ENCODE measurements around the gene BAZ2B. TPM values are rescaled to one million over a fixed set of nuclear protein-coding genes. Genes with fewer than 3 reads are reported as not detected.
A peak's percentile ranks its signal among the peaks of the same experiment; 100 is the strongest.

The BAZ2B gene
- polyA plus RNA-seq, 3 donors from 2014 or later, result 4.6 to 32.2 (median 13.2) TPM

DNA sequence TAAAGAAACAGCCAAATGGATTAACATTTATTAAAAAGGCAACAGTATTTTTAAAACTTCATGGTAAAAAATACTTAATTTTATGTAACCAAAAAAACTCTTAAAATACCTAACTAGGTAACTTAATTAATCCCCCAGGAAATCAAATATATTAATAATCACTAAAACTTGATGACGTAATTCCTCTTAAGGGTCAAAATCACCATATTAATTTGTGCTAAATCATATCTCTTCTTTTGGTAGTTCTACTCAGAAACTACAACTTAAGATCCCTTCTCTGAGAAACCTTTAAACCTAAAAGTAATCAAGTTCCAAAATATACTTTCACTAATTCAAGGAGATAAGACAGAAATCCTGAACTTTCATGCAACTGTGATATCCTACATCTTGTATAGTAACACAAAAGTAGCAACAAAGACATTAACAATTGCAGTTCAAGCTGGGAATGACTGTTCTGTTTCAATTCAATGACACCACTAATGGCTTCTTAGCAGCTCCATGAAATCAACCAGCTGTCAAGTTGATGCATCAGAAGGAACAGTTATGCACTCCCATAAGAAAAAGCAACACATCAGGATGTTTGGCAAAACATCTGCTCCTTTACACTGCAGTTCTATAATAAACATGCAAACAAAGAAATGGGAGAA is 4.0 kb downstream of the BAZ2B start:
- peak overlapping the region in 1 of 6 donors; percentile 39 for H3K27ac Mint-ChIP-seq
- H3K9me3 Mint-ChIP-seq, result no peaks in the 10 kb centered on the region
- H3K36me3 Mint-ChIP-seq, result peaks cover 0 to 4% (median 0%) of the 10 kb centered on the region in 3 donors
- peaks cover 3 to 26% (median 17%) of the 10 kb centered on the region in 3 donors for H3K27me3 Mint-ChIP-seq (ENCODE audit: low read depth in 3 of 3)
- no peak overlapping the region for H3K4me3 Mint-ChIP-seq
- peaks cover 20 to 32% of the 10 kb centered on the region in 2 donors for H3K4me1 Mint-ChIP-seq
- no peak for DNase-seq

DNA sequence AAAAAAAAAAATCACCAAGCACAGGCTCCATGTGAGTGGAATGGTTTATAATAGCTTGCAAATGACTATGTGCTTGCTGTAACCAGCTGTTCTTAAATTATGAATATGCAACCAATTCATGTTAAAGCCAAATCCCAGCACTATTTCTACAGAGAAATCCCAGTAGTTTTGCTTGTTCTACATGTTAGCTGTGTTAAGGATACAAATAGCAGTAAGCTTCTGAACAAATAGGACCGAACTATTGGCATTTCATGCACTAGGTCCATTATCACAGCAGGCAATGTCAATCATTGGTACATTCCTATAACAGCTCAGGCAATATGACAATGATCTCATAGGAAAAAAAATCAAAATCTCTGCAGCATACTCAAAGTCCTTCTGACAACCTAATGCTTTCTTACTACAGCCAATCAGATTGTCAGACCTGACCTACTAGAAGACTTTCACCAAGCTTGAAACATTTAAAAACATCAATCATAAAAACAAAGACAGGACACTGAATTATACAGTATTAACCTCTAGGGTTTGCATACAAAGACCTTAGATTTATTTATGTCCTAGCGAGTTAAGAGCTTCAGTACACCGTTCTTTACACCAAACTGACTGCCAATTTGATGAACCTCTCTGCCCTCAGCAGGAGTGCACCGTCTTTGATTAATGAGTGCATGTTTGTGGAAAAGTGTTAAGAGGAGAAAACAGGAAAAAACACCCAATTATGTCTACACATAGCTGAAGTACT is 6.4 kb downstream of the BAZ2B start:
- H3K27me3 Mint-ChIP-seq (ENCODE audit: low read depth in 3 of 3), result peaks cover 0 to 12% (median 11%) of the 10 kb centered on the region in 3 donors
- no peaks in the 10 kb centered on the region for H3K36me3 Mint-ChIP-seq

GRCh38 chr2:159608723-159609308 is 7.5 kb downstream of the BAZ2B start:
- H3K27ac Mint-ChIP-seq, result no peak overlapping the region
- no peak overlapping the region for H3K4me3 Mint-ChIP-seq
- H3K36me3 Mint-ChIP-seq, result no peaks in the 10 kb centered on the region
- peaks cover under 1 to 3% of the 10 kb centered on the region in 2 donors for H3K4me1 Mint-ChIP-seq
- peaks cover 0 to 8% (median 6%) of the 10 kb centered on the region in 3 donors for H3K27me3 Mint-ChIP-seq (ENCODE audit: low read depth in 3 of 3)
- no peak for DNase-seq
- H3K9me3 Mint-ChIP-seq, result no peaks in the 10 kb centered on the region

More for the DNA sequence above, 6.4 kb downstream of the BAZ2B start:
- Mint-ChIP-seq H3K4me1 (peaks cover 9 to 15% of the 10 kb centered on the region in 2 donors), H3K9me3 (no peaks in the 10 kb centered on the region), H3K4me3 (no peak overlapping the region), H3K27ac (no peak overlapping the region)
- DNase-seq, result no peak

DNA sequence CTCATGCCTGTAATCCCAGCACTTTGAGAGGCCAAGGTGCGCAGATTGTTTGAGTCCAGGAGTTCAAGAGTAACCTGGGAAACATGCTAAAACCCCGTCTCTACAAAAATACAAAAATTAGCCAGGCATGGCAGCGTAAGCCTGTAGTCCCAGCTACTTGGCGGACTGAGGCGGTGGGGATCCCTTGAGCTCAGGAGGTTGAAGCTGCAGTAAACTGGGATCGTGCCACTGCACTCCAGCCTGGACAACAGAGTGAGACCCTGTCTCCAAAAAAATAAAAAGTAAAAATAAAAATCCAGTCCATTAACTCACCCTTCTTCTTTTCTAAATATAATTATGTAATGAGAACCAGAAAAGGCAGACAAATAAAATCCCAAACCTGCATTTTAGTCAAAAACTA is 8.2 kb downstream of the BAZ2B start:
- no peaks in the 10 kb centered on the region for H3K4me1 Mint-ChIP-seq
- no peak overlapping the region for H3K27ac Mint-ChIP-seq
- H3K4me3 Mint-ChIP-seq, result no peak overlapping the region
- H3K27me3 Mint-ChIP-seq (ENCODE audit: low read depth in 3 of 3), result peaks cover 0 to 5% (median 3%) of the 10 kb centered on the region in 3 donors
- DNase-seq, result no peak
- no peaks in the 10 kb centered on the region for H3K36me3 Mint-ChIP-seq
- H3K9me3 Mint-ChIP-seq, result no peaks in the 10 kb centered on the region

GRCh38 chr2:159606287-159606686 is 10.1 kb downstream of the BAZ2B start:
- Mint-ChIP-seq H3K9me3 (no peaks in the 10 kb centered on the region), H3K27ac (no peak overlapping the region), H3K4me3 (no peak overlapping the region), H3K4me1 (no peaks in the 10 kb centered on the region), H3K27me3 (ENCODE audit: low read depth in 3 of 3) (no peaks in the 10 kb centered on the region), H3K36me3 (no peaks in the 10 kb centered on the region)
- DNase-seq, result no peak

- Mint-ChIP-seq H3K9me3 (no peaks in the 10 kb centered on the region), H3K27me3 (ENCODE audit: low read depth in 3 of 3) (no peaks in the 10 kb centered on the region), H3K4me1 (no peaks in the 10 kb centered on the region), H3K27ac (no peak overlapping the region), H3K4me3 (no peak overlapping the region), H3K36me3 (no peaks in the 10 kb centered on the region)
- DNase-seq, result no peak
Observed at GRCh38 chr2:159605441-159606178, 10.7 kb downstream of the BAZ2B start.

DNA sequence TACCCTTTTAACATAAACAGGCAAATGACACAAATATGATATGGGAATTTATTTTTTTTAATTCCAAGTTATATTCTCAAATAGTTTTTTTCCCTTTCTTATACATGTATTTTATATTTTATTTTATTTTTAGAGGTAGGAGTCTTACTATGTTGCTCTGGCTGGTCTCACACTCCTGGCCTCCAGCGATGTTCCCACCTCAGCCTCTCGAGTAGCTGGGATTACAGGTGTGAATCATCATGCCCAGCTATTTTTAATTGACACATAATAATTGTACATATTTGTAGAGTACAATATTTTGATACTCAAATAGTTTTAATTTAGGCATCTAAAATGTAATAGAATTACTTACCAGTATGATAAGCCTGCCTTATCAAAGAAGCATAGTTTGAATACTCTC is 12.2 kb downstream of the BAZ2B start:
- DNase-seq, result no peak
- no peak overlapping the region for H3K27ac Mint-ChIP-seq
- H3K36me3 Mint-ChIP-seq, result no peaks in the 10 kb centered on the region
- H3K9me3 Mint-ChIP-seq, result no peaks in the 10 kb centered on the region
- H3K4me3 Mint-ChIP-seq, result no peak overlapping the region
- no peaks in the 10 kb centered on the region for H3K27me3 Mint-ChIP-seq (ENCODE audit: low read depth in 3 of 3)
- no peaks in the 10 kb centered on the region for H3K4me1 Mint-ChIP-seq

- H3K9me3 Mint-ChIP-seq, result no peaks in the 10 kb centered on the region
- no peak for DNase-seq
- no peaks in the 10 kb centered on the region for H3K36me3 Mint-ChIP-seq
- H3K4me3 Mint-ChIP-seq, result no peak overlapping the region
- H3K27ac Mint-ChIP-seq, result no peak overlapping the region
- H3K4me1 Mint-ChIP-seq, result no peaks in the 10 kb centered on the region
- H3K27me3 Mint-ChIP-seq (ENCODE audit: low read depth in 3 of 3), result no peaks in the 10 kb centered on the region
Observed at GRCh38 chr2:159600752-159601151, 15.6 kb downstream of the BAZ2B start.

DNA sequence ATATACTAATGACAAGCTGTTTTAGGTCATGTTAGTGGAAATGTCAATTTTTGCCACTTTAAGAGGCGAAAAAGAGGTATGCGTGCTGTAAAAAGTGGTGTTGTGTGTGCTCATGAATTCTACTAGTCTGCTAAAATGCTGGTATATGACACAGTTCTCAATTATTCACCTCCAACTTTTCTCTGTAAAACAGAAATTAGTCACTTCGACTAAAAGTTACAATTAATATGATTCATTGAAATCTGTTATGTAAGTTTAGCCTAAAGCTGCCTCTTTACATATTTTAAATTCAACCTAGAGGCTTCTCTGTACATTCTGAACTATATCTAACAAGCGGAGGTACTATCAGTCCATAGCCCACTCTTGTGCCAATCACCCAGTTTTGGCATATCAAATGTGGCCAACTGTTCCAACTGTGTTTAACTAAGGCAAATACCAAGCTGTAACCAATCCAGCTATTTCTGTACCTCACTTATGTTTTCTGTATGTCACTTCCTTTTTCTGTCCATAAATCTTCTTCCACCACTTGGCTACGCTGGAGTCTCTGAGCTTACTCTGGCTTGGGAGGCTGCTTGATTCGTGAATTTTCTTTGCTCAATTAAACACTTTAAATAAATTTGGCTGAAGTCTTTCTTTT is 20.8 kb downstream of the BAZ2B start:
- Mint-ChIP-seq H3K36me3 (no peaks in the 10 kb centered on the region), H3K27me3 (ENCODE audit: low read depth in 3 of 3) (no peaks in the 10 kb centered on the region), H3K27ac (peak overlapping the region in 1 of 6 donors; percentile 48), H3K4me1 (no peaks in the 10 kb centered on the region), H3K4me3 (no peak overlapping the region), H3K9me3 (no peaks in the 10 kb centered on the region)
- no peak for DNase-seq

DNA sequence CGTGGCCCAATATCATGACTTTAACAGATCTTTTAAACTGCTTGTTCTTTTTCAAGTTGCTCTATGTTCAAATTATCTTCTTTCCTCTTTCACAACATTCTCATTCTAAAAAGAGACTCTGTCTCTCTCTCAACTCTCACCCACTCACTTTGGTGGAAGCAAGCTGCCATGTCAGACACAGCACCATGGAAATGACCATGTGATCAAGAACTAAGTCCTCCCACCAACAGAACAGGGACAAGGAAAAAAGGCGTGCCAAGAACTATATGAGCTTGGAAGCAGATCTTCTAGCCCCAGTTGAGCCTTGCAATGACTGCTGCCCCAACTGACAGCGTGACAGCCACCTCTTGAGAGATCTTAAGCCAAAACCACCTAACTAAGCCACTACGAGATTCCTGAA is 23.9 kb downstream of the BAZ2B start:
- Mint-ChIP-seq H3K4me1 (no peaks in the 10 kb centered on the region), H3K9me3 (no peaks in the 10 kb centered on the region), H3K36me3 (no peaks in the 10 kb centered on the region), H3K4me3 (no peak overlapping the region), H3K27me3 (ENCODE audit: low read depth in 3 of 3) (no peaks in the 10 kb centered on the region), H3K27ac (no peak overlapping the region)
- DNase-seq, result no peak

GRCh38 chr2:159591221-159591620 is 25.1 kb downstream of the BAZ2B start:
- no peak for DNase-seq
- no peaks in the 10 kb centered on the region for H3K36me3 Mint-ChIP-seq
- no peaks in the 10 kb centered on the region for H3K4me1 Mint-ChIP-seq
- H3K27me3 Mint-ChIP-seq (ENCODE audit: low read depth in 3 of 3), result no peaks in the 10 kb centered on the region
- no peak overlapping the region for H3K27ac Mint-ChIP-seq
- H3K4me3 Mint-ChIP-seq, result no peak overlapping the region
- H3K9me3 Mint-ChIP-seq, result no peaks in the 10 kb centered on the region

- no peak overlapping the region for H3K27ac Mint-ChIP-seq
Observed at GRCh38 chr2:159589286-159589685, 27.1 kb downstream of the BAZ2B start.

DNA sequence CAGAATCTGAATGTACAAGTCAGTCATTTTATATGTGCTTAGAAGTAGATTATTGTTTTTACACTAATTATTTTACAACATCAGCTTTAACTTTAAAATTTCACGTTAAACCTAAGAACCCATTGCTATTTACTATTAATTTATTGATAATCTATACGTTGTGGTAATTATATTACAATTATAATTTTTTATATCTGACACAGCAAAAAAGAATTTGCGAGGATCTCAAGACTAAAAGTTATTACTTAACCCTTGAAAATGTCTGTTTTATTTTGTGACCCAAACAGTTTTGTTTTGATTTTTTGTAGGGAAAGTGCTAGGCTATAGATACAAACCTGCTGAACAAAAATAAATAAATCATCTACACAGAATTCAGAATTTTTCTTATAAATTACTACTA is 30.3 kb downstream of the BAZ2B start:
- no peak for DNase-seq

More at GRCh38 chr2:159589286-159589685, 27.1 kb downstream of the BAZ2B start:
- H3K27me3 Mint-ChIP-seq (ENCODE audit: low read depth in 3 of 3), result no peaks in the 10 kb centered on the region
- no peak overlapping the region for H3K4me3 Mint-ChIP-seq
- H3K4me1 Mint-ChIP-seq, result no peaks in the 10 kb centered on the region
- no peak for DNase-seq
- no peaks in the 10 kb centered on the region for H3K9me3 Mint-ChIP-seq
- H3K36me3 Mint-ChIP-seq, result no peaks in the 10 kb centered on the region

More for the DNA sequence above, 30.3 kb downstream of the BAZ2B start:
- Mint-ChIP-seq H3K27me3 (ENCODE audit: low read depth in 3 of 3) (peaks cover 0 to 3% (median 0%) of the 10 kb centered on the region in 3 donors), H3K4me3 (no peak overlapping the region), H3K36me3 (no peaks in the 10 kb centered on the region), H3K27ac (no peak overlapping the region), H3K4me1 (no peaks in the 10 kb centered on the region), H3K9me3 (peaks cover 0 to 2% (median 0%) of the 10 kb centered on the region in 6 donors)

Measured in immature natural killer cell (primary cell).